Astrocyte (in vitro differentiated cells and primary cell): ENCODE results near the gene RFX7.

Experiments used
- EZH2 ChIP-seq: IDR thresholded peaks from 2 replicates; pipeline ENCODE4 v1.6.1; 2012; ENCODE audit warnings: mild to moderate bottlenecking, low read length, inconsistent platforms; ENCODE audit not compliant: insufficient read depth
- TF ChIP-seq, protein P1 (sequence below): IDR thresholded peaks from 2 replicates; pipeline ENCODE4 v1.5.1; 2011; ENCODE audit warnings: low read depth, mild to moderate bottlenecking, inconsistent platforms, low read length, moderate library complexity; ENCODE audit not compliant: insufficient read depth

DNA sequence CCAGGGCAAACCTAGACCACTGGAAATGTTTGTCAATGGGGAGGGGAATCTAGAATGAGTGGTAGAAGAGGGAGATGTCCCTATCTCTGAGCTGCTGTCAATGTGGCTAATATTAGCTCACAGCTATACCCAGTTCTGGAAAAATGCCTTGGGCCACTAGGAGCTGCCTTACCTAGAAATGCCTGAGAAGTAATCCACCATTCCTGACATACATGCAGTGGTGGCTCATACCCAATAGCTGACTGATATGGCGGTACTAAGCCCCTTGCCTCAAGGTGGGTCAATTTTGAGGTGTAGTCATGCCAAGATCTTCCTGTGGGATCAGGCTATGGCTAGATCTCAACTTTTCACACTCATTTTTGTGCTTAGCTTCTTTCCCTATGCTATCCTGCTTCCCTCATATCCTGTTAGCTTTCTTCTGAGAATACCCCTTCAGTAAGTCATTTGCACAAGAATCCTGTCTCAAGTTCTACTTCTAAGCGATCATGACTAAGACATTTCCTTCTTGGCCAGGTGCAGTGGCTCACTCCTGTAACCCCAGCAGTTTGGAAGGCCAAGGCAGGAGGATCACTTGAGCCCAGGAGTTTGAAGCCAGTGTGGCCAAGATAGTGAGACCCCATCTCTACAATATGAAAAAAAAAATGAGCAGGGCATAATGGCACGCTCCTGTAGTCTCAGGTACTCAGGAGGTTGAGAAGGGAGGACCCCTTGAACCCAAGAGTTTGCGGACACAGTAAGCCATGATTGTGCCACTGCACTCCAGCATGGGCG, 49.1 kb upstream of the RFX7 start:
- TF ChIP-seq, protein P1, sequence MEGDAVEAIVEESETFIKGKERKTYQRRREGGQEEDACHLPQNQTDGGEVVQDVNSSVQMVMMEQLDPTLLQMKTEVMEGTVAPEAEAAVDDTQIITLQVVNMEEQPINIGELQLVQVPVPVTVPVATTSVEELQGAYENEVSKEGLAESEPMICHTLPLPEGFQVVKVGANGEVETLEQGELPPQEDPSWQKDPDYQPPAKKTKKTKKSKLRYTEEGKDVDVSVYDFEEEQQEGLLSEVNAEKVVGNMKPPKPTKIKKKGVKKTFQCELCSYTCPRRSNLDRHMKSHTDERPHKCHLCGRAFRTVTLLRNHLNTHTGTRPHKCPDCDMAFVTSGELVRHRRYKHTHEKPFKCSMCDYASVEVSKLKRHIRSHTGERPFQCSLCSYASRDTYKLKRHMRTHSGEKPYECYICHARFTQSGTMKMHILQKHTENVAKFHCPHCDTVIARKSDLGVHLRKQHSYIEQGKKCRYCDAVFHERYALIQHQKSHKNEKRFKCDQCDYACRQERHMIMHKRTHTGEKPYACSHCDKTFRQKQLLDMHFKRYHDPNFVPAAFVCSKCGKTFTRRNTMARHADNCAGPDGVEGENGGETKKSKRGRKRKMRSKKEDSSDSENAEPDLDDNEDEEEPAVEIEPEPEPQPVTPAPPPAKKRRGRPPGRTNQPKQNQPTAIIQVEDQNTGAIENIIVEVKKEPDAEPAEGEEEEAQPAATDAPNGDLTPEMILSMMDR, result no peak
- no peak for TF ChIP-seq EZH2
